ENCODE data around the gene GALNT10. TPM values are rescaled to one million over a fixed set of nuclear protein-coding genes. Genes with fewer than 3 reads are reported as not detected.
A peak's percentile ranks its signal among the peaks of the same experiment; 100 is the strongest.

Gene GALNT10
- total and polyA plus RNA-seq, 2 of the 8 experiments (the other 6 are each of a cell fraction or from before 2014, with no cell fraction given) = 4.6 to 15.5 TPM

DNA sequence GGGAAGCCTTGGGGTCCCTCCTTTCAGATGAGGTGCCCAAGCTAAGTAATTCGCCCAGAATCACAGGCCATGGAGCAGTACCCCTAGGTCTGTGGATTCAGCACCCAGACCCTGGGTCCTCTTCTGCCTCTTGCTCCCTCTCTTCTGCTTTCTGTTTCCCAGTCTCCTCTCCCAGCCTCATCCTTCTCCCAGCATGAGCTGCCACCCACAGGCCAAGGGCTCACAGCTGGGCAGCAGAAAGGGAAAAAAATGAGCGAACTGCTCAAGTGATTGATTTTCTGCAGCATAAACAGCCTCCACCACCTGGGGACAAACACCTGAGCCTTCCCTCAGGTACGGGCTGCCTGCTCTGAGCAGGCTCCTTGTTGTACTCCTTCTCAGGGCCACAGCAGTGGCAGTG, 141.4 kb downstream of the GALNT10 start:
- Histone ChIP-seq H2AFZ (ENCODE audit: low read length) (no peak overlapping the region), H2BK5ac (ENCODE audit: low read depth, low read length) (no peak overlapping the region; the same call in 1 of the 2 replicates), H3K18ac (ENCODE audit: extremely low read depth, low read length) (no peak overlapping the region), H4K8ac (ENCODE audit: extremely low read depth, insufficient read depth, low read length) (peak overlapping the region; percentile 31), H2BK120ac (replicated peaks; ENCODE audit: low read depth, low read length) (no peak overlapping the region), H3K14ac (ENCODE audit: insufficient read length) (no peak overlapping the region), H3K79me2 (ENCODE audit: control insufficient read depth in 1 of 2, insufficient read depth in 2 of 2, low read length in 2 of 2) (no peaks in the 10 kb centered on the region), H3K27me3 (replicated peaks in 1 of 4; ENCODE audit: control insufficient read depth in 3 of 4, extremely low read depth in 1 of 4, insufficient read depth in 3 of 4, low read length in 3 of 4) (no peaks in the 10 kb centered on the region), H3K23ac (ENCODE audit: insufficient read length) (no peak overlapping the region), H3K56ac (replicated peaks; ENCODE audit: insufficient read length, low read depth, low read length) (no peak overlapping the region), H4K5ac (ENCODE audit: insufficient read length, low read depth, low read length) (no peak overlapping the region), H3K9me3 (ENCODE audit: insufficient read depth in 2 of 2, low read depth in 1 of 2, low read length in 1 of 2) (no peaks in the 10 kb centered on the region), H3K23me2 (ENCODE audit: low read depth, low read length) (no peaks in the 10 kb centered on the region), H4K91ac (replicated peaks; ENCODE audit: insufficient read length, low read length) (no peak overlapping the region), H3K79me1 (ENCODE audit: low read depth, low read length) (no peaks in the 10 kb centered on the region), H2BK15ac (ENCODE audit: low read length) (no peak overlapping the region), H3K4ac (replicated peaks; ENCODE audit: insufficient read length, low read depth, low read length) (no peak overlapping the region), H2BK12ac (ENCODE audit: low read depth, low read length) (no peak overlapping the region), H3K9ac (replicated peaks in 1 of 4; ENCODE audit: extremely low read depth in 1 of 4, low read depth in 3 of 4, low read length in 3 of 4) (no peak overlapping the region), H3K4me3 (ENCODE audit: extremely low read depth in 1 of 4, insufficient read depth in 2 of 4, low read depth in 3 of 4, low read length in 4 of 4) (no peak overlapping the region), H2AK5ac (ENCODE audit: low read depth, low read length) (no peak overlapping the region), H3K36me3 (ENCODE audit: control insufficient read depth in 2 of 4, insufficient read depth in 4 of 4, low read length in 3 of 4) (no peaks in the 10 kb centered on the region), H3K4me2 (ENCODE audit: insufficient read depth in 1 of 2, low read depth in 2 of 2, low read length in 2 of 2) (no peak overlapping the region), H3K27ac (ENCODE audit: low read depth, low read length) (no peak overlapping the region), H3K4me1 (replicated peaks in 1 of 4; ENCODE audit: control insufficient read depth in 3 of 4, insufficient read depth in 4 of 4, low read length in 3 of 4) (no peaks in the 10 kb centered on the region), H2BK20ac (ENCODE audit: low read length) (no peak overlapping the region), H4K20me1 (replicated peaks in 1 of 2; ENCODE audit: control insufficient read depth in 1 of 2, insufficient read depth in 2 of 2, low read length in 2 of 2) (peaks cover 0 to 1% of the 10 kb centered on the region in 2 experiments)
- WGBS, 2 experiments (ENCODE audit: extremely low coverage in 1 of 2, insufficient coverage in 1 of 2, insufficient read length in 1 of 2, insufficient replicate concordance in 2 of 2, low coverage in 1 of 2, low lambda C conversion rate in 2 of 2, missing lambda C conversion rate in 1 of 2) = 87% methylated on average over 3 of the region's 3 CpGs; no CpG with 5 or more reads in 1 of the 2 experiments
- ChIA-PET POLR2A (ENCODE audit: partially characterized antibody) (no interaction called here), CTCF (ENCODE audit: partially characterized antibody) (interaction anchor here (0.7 to 2.1 kb wide), 5 partner anchors 41 to 257 kb away, joined by 3 to 5 read pairs (median 3); no protein-coding TSS in a partner anchor)
- FAIRE-seq = no peak
- TF ChIP-seq POLR2AphosphoS5 (IDR thresholded peaks at IDR 0.05; ENCODE audit: low read depth, low read length) (no peak), SUZ12 (IDR thresholded peaks at IDR 0.05; ENCODE audit: low read length) (no peak), GTF2F1 (IDR thresholded peaks at IDR 0.05; ENCODE audit: borderline replicate concordance, low read depth, low read length) (no peak), TAF7 (optimal IDR thresholded peaks at IDR 0.05; ENCODE audit: borderline replicate concordance, low read depth, low read length) (no peak), BCL11A (IDR thresholded peaks at IDR 0.05; ENCODE audit: low read depth in 2 of 2, low read length in 2 of 2) (no peak), CREB1 (IDR thresholded peaks at IDR 0.05) (no peak), SRF (IDR thresholded peaks at IDR 0.05; ENCODE audit: low read depth, low read length) (no peak), SIRT6 (IDR thresholded peaks at IDR 0.05; ENCODE audit: low read length) (no peak), KDM5A (IDR thresholded peaks at IDR 0.05; ENCODE audit: low read length) (no peak), BACH1 (IDR thresholded peaks at IDR 0.05; ENCODE audit: low read length) (no peak), SP4 (IDR thresholded peaks at IDR 0.05; ENCODE audit: low read length) (no peak), TEAD4 (IDR thresholded peaks at IDR 0.05; ENCODE audit: low read depth, low read length) (no peak), EP300 (IDR thresholded peaks at IDR 0.05; ENCODE audit: borderline replicate concordance in 1 of 2, low read depth in 2 of 2, low read length in 2 of 2) (no peak), HDAC2 (IDR thresholded peaks at IDR 0.05; ENCODE audit: borderline replicate concordance in 1 of 2, low read depth in 2 of 2, low read length in 2 of 2) (no peak)
- DNase-seq (ENCODE audit: low read depth in 1 of 2, low spot score in 2 of 2) = no peak
